B cell (primary cell): ENCODE data around the gene SLC44A4.

ENCODE experiments used
- EZH2 ChIP-seq: IDR thresholded peaks from 2 replicates; pipeline ENCODE4 v1.6.1; 2012; ENCODE audit warnings: borderline replicate concordance, low read depth, mild to moderate bottlenecking, moderate library complexity, low read length; ENCODE audit not compliant: insufficient read depth, poor library complexity, severe bottlenecking
- TF ChIP-seq, protein P1 (sequence below): fragments of 200-600 bp; IDR thresholded peaks from one replicate; pipeline ENCODE4 v1.8.0; 2022; ENCODE audit warnings: antibody characterized with exemption, mild to moderate bottlenecking

DNA sequence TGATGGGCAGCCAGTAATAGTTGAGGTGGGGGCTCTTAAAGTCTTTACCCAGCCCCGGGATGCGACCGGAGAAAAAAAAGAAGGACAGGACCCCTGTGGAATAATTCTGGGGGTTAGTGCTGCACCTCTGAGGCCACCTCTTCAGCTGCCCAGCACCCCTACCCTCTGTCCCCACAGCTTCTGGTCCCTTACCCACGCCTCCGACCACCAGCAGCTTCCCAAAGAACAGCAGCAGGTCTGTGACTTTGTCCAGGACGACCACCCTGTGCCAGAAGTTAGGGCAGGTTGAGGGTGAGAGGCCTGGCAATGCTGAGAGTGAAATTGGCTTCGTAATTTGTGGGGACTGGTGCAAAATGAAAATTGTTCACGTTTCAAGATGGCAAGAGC, 14.0 kb downstream of the SLC44A4 start:
- TF ChIP-seq EZH2 = no peak
- TF ChIP-seq, protein P1, sequence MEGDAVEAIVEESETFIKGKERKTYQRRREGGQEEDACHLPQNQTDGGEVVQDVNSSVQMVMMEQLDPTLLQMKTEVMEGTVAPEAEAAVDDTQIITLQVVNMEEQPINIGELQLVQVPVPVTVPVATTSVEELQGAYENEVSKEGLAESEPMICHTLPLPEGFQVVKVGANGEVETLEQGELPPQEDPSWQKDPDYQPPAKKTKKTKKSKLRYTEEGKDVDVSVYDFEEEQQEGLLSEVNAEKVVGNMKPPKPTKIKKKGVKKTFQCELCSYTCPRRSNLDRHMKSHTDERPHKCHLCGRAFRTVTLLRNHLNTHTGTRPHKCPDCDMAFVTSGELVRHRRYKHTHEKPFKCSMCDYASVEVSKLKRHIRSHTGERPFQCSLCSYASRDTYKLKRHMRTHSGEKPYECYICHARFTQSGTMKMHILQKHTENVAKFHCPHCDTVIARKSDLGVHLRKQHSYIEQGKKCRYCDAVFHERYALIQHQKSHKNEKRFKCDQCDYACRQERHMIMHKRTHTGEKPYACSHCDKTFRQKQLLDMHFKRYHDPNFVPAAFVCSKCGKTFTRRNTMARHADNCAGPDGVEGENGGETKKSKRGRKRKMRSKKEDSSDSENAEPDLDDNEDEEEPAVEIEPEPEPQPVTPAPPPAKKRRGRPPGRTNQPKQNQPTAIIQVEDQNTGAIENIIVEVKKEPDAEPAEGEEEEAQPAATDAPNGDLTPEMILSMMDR = no peak
